Prostate gland (tissue), 2 donors: ENCODE data around the gene CABP7. TPM values are rescaled to one million over a fixed set of nuclear protein-coding genes. Genes with fewer than 3 reads are reported as not detected.
"Not testable (repeated sequence)": the region's sequence is repeated elsewhere in the genome, so short reads cannot be mapped to it uniquely, and the experiment has no call there.

Experiments
- DNase-seq: peaks from one replicate; pipeline ENCODE4 v3.0.0-alpha.2; 2019; ENCODE audit warnings: low spot score
- H3K27ac ChIP-seq, 2 donors: fragments of 200-600 bp; sonication (generic); 2 replicates each; pipeline ENCODE4 v1.5.1; 2017 to 2019
- H3K27me3 ChIP-seq: fragments of 200-600 bp; sonication (generic); replicated peaks from 2 replicates; pipeline ENCODE4 v1.5.1; 2019; ENCODE audit not compliant: insufficient read depth
- H3K36me3 ChIP-seq, 2 donors: fragments of 200-600 bp; sonication (generic); 1 replicate in 1 of 2; 2 replicates in 1 of 2; pipeline versions ENCODE4 v1.5.1 to v1.8.1; 2017 to 2019
- H3K4me1 ChIP-seq: fragments of 200-600 bp; sonication (generic); replicated peaks from 2 replicates; pipeline ENCODE4 v1.5.1; 2019
- H3K4me3 ChIP-seq, 2 donors: fragments of 200-600 bp; sonication (generic); 2 replicates each; pipeline ENCODE4 v1.5.1; 2017 to 2019
- H3K9me3 ChIP-seq: fragments of 200-600 bp; sonication (generic); 2 replicates; pipeline ENCODE4 v1.5.1; 2017
- POLR2A ChIP-seq: fragments of 450-650 bp; IDR thresholded peaks from one replicate; pipeline ENCODE4 v1.6.1; 2016; ENCODE audit warnings: antibody characterized with exemption, mild to moderate bottlenecking
- POLR2AphosphoS5 ChIP-seq: sonication (generic); formaldehyde crosslinking; IDR thresholded peaks from one replicate; pipeline ENCODE4 v1.6.1; 2017; ENCODE audit warnings: antibody characterized with exemption
- WGBS: methylation state at CpG from one replicate; pipeline ENCODE4 v1.1.5; 2018; 5-methylcytosine and 5-hydroxymethylcytosine counted together
- intact Hi-C: fragments of 100-400 bp; cut with DNase I; formaldehyde crosslinking; loops from one replicate; pipeline ENCODE4 v1.14.2; 2022
- total RNA-seq, 2 donors: library from RNA; depleted of rRNA; stranded (reverse); fragments of >200 nt; gene quantifications; one replicate each; pipeline ENCODE4 v1.1.0, GENCODE V29; 2016
- TF ChIP-seq, protein P1 (sequence below), 4 experiments: fragments of 200-600 bp in 2 of 4; fragments of 450-650 bp in 2 of 4; sonication (generic) in 2 of 4; IDR thresholded peaks; 1 replicate in 3 of 4; 2 replicates in 1 of 4; pipeline ENCODE4 v1.5.1; 2016 to 2019; ENCODE audit warnings: antibody characterized with exemption in 4 of 4, mild to moderate bottlenecking in 2 of 4, moderate library complexity in 2 of 4

Gene CABP7
- total RNA-seq, 2 donors from 2014 or later: 1.5 TPM; not detected in 1

DNA sequence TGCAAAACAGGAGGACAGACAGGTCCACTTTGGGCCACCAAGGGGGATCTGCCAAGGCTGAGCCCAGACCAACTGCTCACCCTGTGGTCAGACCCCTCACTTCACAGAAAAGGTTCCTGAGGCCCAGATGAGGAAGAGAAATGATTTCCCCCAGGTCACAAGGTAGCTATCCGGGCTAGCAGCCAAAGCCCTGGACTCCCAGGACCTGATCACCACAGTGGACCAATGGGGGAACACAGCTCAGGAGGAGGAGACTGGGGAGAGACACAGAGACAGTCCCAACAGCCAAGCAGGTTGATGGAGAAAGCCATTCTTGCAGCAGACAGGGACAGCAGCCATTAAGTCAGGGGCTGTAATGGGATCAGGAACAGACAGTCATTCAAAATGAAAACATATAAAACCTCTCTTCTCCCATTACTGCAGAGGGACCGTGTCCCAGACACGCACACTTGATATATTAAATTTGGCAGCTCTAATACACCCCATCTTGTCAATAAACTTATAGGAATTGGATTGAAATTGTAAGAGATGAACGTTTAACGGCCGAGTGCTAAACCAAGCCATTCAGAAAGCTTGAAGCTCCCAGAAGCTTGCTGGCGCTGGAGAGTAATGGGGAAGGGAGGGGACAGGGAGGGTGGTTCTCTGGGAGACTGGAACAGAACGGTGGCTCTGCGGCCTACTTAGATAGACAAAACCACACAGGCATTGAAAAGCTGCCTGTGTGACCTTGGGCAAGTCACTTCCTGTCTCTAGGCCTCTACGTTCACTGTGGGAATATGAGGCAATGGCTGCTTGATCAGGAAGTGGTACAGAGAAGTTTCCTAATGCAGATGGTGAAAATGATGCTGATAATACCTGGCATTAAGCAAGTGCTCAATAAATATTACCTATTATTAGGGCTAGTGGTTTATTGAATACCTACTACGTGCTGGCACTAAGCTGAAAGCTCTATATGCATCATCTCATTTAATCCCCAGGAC lies 31.0 kb downstream of the CABP7 start:
- DNase-seq: no peak
- Histone ChIP-seq H3K9me3 (no peaks in the 10 kb centered on the region), H3K4me1 (no peaks in the 10 kb centered on the region), H3K27ac (no peak overlapping the region), H3K4me3 (no peak overlapping the region), H3K36me3 (no peaks in the 10 kb centered on the region), H3K27me3 (no peaks in the 10 kb centered on the region)
- TF ChIP-seq, protein P1, sequence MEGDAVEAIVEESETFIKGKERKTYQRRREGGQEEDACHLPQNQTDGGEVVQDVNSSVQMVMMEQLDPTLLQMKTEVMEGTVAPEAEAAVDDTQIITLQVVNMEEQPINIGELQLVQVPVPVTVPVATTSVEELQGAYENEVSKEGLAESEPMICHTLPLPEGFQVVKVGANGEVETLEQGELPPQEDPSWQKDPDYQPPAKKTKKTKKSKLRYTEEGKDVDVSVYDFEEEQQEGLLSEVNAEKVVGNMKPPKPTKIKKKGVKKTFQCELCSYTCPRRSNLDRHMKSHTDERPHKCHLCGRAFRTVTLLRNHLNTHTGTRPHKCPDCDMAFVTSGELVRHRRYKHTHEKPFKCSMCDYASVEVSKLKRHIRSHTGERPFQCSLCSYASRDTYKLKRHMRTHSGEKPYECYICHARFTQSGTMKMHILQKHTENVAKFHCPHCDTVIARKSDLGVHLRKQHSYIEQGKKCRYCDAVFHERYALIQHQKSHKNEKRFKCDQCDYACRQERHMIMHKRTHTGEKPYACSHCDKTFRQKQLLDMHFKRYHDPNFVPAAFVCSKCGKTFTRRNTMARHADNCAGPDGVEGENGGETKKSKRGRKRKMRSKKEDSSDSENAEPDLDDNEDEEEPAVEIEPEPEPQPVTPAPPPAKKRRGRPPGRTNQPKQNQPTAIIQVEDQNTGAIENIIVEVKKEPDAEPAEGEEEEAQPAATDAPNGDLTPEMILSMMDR (IDR thresholded peaks at IDR 0.05): no peak
- no peak for TF ChIP-seq POLR2A
- no peak for TF ChIP-seq POLR2AphosphoS5
- 78% methylated on average over 11 of the region's 11 CpGs for WGBS
- intact Hi-C loops: no loop called here

DNA sequence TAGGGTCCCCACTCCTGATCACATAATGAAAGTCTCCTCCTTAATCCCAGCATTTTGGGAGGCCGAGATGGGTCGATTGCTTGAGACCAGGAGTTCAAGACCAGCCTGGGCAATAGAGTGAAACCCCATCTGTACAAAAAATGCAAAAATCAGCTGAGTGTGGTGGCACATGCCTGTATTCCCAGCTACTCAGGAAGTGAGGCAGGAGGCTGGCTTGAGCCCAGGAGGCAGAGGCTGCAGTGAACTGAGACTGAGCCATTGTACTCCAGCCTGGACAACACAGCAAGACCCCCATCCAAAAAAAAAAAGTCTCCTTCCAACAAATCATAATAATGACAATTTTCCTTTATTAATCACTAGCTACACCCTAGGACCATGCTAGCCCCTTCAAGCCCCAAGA lies 31.9 kb downstream of the CABP7 start:
- TF ChIP-seq POLR2AphosphoS5: no peak
- TF ChIP-seq, protein P1 (IDR thresholded peaks at IDR 0.05): no peak
- no peak for TF ChIP-seq POLR2A
- intact Hi-C loops: no loop called here
- no peak for DNase-seq

DNA sequence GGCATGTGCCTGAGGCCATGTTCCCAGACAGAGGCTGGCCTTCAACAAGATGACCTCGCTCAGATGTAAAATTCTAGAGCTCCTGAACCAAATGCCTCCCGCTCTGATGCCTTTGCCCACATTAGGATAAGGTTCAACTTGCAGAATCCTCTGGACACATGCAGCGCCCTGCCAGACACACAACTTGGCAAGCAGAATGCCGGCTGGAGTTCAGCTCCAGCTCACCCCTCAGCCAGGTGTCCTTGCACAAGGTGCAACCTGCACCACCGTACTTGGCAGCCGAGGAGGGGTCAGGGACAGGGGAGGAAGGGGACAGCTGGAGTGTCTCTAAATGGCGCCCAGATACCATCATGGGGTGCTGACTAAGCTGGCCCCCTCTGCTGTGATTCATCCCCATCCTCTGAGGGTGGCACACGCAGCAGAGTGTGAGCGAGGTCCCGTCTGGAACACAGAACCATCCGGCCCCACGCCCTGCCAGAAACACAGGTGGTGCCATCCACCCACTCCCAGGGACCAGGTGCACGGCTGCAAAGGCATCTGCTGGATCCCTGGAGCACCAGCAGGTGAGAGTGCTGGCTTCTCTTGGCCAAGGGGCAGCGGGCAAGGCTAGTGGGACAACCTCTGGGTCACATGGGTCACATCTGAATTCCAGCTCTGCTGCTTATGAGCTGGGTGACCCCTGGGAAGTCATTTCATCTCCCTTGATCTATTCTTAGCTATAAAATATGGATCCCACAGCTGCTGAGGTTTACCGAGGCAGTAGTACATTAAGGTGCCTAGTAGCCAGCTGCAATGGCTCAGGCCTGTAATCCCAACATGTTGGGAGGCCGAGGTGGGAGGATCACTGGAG lies 34.2 kb downstream of the CABP7 start:
- Histone ChIP-seq H3K4me3 (no peak overlapping the region), H3K36me3 (no peaks in the 10 kb centered on the region), H3K9me3 (no peaks in the 10 kb centered on the region), H3K27ac (no peak overlapping the region), H3K4me1 (no peaks in the 10 kb centered on the region), H3K27me3 (no peaks in the 10 kb centered on the region)
- 91% methylated on average over 16 of the region's 16 CpGs for WGBS
- TF ChIP-seq POLR2A (no peak), POLR2AphosphoS5 (no peak)
- TF ChIP-seq, protein P1 (IDR thresholded peaks at IDR 0.05): no peak
- intact Hi-C loops: no loop called here
- no peak for DNase-seq

More for the DNA sequence above, 31.9 kb downstream of the CABP7 start:
- Histone ChIP-seq H3K4me3 (no peak overlapping the region), H3K4me1 (no peaks in the 10 kb centered on the region), H3K9me3 (no peaks in the 10 kb centered on the region), H3K27me3 (no peaks in the 10 kb centered on the region), H3K27ac (no peak overlapping the region), H3K36me3 (no peaks in the 10 kb centered on the region)
- WGBS: 86% methylated on average over 2 of the region's 2 CpGs

DNA sequence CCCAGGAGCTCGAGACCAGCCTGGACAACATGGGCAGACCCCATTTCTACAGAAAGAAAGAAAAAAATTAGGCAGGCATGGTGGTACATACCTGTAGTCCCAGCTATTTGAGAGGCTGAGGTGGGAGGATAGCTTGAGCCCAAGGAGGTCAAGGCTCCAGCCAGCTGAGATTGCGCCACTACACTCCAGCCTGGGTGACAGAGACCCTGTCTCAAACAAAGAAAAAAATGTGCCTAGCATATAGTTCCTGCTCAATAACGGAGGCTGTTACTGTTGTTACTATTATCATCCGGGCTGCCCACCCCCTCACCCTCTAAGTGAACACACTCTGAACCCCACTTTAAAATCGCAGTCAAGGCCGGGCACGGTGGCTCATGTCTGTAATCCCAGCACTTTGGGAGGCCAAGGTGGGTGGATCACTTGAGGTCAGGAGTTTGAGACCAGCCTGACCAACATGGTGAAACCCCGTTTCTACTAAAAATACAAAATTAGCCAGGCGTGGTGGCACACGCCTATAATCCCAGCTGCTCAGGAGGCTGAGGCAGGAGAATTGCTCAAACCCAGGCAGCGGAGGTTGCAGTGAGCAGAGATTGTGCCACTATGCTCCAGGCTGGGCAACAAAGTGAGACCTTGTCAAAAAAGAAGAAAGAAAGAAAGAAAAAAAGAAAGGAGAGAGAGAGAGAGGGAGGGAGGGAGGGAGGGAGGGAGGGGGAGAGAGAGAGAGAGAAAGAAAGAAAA lies 35.0 kb downstream of the CABP7 start:
- H3K27me3 ChIP-seq, H3K4me3 ChIP-seq, DNase-seq, H3K4me1 ChIP-seq, intact Hi-C loops, H3K36me3 ChIP-seq, H3K9me3 ChIP-seq, H3K27ac ChIP-seq: not testable (repeated sequence)
- WGBS: 94% methylated on average over 11 of the region's 11 CpGs

DNA sequence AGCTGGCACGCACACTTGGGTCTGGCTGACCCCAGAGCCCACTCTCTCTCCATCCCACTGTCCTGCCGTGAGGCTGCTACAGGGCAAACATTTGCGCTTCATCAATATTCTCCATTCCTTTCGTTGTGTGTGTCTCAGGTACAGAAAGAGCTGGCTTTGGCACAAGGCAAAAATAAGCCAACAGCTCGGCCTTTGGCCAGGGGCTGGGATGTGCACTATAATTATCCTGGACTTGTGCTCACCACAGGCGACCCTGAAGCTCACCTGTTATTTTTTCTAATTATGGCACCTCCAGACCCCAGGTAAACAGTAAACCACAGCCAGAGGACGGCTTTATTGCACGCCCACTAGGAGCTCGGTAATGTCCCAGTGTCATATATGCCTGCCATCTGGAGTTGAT lies 36.1 kb downstream of the CABP7 start:
- intact Hi-C loops: no loop called here
- no peak for TF ChIP-seq POLR2A
- TF ChIP-seq POLR2AphosphoS5: no peak
- TF ChIP-seq, protein P1 (IDR thresholded peaks at IDR 0.05): no peak
- no peaks in the 10 kb centered on the region for H3K9me3 ChIP-seq
- no peaks in the 10 kb centered on the region for H3K36me3 ChIP-seq
- H3K27ac ChIP-seq: no peak overlapping the region
- H3K4me3 ChIP-seq: no peak overlapping the region
- 89% methylated on average over 9 of the region's 9 CpGs for WGBS
- no peaks in the 10 kb centered on the region for H3K4me1 ChIP-seq
- no peak for DNase-seq
- no peaks in the 10 kb centered on the region for H3K27me3 ChIP-seq
